Measurements from ENCODE around the gene C12orf56.
"Not testable (repeated sequence)": the region's sequence is repeated elsewhere in the genome, so short reads cannot be mapped to it uniquely, and the experiment has no call there.

The C12orf56 gene

DNA sequence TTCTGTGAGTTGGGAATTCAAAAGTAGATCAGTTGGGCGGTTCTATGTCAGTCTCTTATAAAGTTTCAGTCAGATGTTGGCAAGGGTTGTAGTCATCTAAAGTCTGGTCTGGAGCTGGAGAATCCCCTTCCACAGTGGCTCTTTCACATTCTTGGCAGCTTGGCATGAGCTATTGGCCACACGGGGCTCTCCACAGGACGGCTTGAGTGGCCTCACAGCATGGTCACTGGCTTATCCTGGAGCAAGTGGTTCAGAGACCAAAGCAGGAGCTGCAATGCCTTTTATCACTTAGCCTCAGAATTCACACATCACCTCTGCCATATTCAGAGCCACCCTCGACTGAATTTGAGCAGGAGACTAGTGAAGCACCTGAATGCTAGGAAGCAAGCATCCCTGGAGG lies 161.3 kb downstream of the C12orf56 start:
- DNase-seq, result no peak

DNA sequence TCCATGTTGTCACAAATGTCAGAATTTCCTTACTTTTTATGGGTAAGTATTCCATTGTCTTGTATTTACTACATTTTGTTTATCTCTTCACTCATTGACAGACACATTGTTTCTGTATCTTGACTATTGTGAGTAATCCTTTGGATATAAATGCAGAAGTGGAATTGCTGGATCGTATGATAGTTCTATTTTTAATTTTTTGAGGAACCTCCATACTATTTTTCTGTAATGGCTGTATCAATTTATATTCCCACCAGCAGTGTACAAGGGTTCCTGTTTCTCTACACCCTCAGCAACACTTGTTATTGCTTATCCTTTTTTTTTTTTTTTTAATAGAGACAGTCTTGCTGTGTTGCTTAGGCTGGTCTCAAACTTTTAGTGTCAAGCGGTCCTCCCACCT lies 164.9 kb downstream of the C12orf56 start:
- no peak for DNase-seq

DNA sequence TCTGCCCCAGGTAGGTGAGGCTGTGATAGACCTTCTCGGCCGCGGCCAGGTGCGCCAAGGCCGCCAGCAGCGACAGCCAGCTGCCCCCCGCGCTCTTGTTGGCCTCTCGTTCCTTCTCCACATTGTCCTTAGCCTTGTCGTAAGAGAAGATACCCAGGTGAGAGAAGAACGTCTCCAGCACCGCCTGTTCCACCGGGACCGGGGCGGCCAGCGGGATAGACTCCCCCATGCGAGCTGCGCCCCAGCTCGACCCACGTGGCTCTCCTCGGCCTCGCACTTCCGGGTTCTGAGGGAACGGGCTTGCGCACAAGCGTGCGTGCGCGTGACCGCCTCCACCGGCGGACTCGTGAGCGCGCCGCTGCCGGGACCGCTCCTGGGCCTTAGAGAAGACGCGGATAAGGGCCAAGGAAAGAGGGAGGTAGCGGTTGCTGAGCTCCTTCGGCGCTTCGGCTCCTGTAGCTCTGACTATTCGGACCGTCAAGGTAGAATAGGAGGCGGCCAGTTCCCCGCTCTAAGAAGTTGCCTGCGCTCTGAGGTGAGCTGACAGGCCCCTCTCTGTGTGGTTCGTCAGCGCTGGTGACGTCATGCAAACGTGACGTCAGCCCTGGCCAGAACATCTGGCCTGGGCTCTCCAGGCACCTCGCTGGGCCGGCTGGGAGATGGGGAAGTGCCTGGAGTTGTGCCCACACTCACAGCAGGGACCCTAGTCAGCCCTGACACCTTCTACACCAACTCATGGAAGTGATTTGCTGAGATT lies 168.4 kb downstream of the C12orf56 start, which contains the start of gene KICS2:
Gene KICS2 (minus strand): TSS at position 288 of the 757 bp plus-strand sequence. CDS start 59 bp downstream, at position 229.
- DNase-seq, result peak; percentile 94

DNA sequence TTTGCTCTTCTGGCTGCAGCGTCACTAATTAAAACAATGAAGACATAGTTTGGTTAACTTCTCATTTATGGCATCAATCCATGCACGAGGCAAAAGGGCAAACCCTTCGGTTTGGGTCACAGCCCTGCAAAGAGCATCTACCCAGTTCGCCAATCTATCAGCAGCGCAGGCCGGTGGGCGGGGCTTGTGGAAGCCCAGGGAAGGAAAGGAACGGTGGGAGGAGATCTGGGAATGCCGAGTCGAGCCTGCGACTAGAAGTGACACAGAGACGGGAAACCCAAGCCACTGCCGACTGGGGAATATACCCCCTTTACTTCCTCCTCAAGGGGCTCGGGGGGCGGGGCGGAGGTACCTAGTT lies 168.9 kb downstream of the C12orf56 start:
- peak; percentile 76 for DNase-seq

GRCh38 chr12:64220046-64220445 lies 170.5 kb downstream of the C12orf56 start:
- peak; percentile 26 for DNase-seq

DNA sequence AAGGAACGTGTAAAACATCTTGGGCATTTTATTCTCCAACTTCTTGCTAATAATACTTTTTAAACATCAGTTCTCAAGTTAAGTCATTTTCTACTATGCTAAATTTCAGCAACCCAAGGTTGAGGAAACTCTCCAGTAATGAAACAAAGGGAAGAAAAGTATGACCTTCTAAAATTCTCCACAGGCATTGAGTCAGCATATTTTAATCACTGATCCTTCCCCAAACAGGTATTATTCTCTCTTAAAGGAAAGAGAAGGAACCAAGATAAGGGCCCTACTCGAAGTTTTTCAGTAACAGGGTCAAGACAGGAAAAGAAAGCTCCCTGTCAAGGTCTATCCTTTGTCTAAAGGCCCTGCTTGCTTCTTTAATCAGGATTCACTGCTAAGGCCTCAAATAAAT lies 171.4 kb downstream of the C12orf56 start:
- DNase-seq, result peak; percentile 57

DNA sequence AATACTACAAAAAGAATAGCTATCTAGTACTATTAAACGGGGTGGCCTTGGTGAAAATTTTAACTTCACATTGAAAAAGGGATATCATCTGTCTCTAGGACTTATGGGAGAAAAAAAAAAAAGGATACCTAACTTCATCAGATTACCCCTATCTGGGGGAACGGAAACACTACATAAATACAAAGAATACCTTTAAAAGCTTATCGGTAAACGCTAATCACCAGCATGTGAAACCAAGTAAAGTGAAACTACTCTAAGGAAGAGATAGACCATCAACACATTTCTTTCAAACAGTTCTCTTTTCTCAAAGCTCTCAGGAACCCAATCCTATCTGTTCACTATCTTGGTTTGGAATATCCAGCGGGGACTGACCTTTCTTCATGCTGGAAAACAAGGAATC lies 172.0 kb downstream of the C12orf56 start:
- peak; percentile 68 for DNase-seq

DNA sequence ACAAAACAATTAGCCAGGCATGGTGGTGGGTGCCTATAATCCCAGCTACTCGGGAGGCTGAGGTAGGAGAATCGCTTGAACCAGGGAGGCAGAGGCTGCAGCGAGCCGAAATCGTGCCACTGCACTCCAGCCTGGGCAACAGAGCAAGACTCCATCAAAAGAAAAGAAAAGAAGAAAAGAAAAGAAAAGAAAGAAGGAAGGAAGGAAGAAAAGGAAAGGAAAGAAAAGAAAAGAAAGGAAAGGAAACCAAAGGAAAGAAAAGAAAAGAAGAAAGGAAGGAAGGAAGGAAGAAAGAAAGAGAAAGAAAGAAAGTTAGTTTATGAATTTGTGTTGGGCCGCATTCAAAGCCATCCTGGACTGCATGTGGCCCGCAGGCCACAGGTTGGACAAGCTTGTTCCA lies 172.9 kb downstream of the C12orf56 start:
- not testable (repeated sequence) for DNase-seq

DNA sequence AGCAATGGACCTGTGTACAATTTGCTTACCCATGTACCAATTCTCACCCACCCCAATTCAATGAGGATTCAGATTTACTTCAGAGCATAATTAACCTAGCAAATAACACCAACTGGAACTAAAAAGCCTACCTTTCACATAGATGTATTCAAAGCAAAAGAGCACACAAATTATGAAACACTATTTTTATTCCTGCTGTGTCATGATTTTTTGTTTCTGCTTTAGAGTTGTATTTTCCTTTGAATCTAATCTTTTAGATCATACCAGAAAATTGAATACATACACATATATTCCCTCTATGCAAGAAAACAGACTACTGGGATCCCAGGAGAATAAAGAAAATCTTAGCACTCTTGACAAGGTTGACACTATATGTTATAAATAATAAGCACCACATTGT lies 174.3 kb downstream of the C12orf56 start:
- DNase-seq, result no peak
